ENCODE data around the gene SAP30BP.

SAP30BP gene

DNA sequence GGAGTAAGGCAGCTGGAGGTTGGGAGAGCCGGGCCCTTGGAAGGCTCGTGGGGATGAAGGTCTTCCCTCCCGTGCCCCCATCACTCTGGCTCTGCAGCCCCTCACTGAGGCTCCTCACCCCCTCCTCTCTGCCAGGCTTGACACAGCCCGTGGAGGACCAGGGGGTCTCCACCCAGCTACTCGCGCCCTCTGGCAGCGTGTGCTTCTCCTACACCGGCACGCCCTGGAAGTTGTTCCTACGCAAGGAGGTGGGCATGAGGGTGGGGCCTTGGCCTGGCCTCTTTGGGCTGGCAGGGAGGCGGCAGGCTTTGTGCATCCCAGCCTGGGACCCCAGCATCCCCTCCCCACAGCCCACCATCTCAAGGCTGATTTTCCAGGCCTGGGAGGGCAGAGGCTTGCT is 49.5 kb upstream of the SAP30BP start (continued):
- TF ChIP-seq, protein P1, sequence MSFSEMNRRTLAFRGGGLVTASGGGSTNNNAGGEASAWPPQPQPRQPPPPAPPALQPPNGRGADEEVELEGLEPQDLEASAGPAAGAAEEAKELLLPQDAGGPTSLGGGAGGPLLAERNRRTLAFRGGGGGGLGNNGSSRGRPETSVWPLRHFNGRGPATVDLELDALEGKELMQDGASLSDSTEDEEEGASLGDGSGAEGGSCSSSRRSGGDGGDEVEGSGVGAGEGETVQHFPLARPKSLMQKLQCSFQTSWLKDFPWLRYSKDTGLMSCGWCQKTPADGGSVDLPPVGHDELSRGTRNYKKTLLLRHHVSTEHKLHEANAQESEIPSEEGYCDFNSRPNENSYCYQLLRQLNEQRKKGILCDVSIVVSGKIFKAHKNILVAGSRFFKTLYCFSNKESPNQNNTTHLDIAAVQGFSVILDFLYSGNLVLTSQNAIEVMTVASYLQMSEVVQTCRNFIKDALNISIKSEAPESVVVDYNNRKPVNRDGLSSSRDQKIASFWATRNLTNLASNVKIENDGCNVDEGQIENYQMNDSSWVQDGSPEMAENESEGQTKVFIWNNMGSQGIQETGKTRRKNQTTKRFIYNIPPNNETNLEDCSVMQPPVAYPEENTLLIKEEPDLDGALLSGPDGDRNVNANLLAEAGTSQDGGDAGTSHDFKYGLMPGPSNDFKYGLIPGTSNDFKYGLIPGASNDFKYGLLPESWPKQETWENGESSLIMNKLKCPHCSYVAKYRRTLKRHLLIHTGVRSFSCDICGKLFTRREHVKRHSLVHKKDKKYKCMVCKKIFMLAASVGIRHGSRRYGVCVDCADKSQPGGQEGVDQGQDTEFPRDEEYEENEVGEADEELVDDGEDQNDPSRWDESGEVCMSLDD (tag by site-specific recombination; IDR thresholded peaks at IDR 0.05), result no peak
- TF ChIP-seq ZNF202 (tag by site-specific recombination; IDR thresholded peaks at IDR 0.05; ENCODE audit: borderline replicate concordance) (no peak), ZNF112 (tag by site-specific recombination; IDR thresholded peaks at IDR 0.05) (no peak)
- TF ChIP-seq, protein P2, sequence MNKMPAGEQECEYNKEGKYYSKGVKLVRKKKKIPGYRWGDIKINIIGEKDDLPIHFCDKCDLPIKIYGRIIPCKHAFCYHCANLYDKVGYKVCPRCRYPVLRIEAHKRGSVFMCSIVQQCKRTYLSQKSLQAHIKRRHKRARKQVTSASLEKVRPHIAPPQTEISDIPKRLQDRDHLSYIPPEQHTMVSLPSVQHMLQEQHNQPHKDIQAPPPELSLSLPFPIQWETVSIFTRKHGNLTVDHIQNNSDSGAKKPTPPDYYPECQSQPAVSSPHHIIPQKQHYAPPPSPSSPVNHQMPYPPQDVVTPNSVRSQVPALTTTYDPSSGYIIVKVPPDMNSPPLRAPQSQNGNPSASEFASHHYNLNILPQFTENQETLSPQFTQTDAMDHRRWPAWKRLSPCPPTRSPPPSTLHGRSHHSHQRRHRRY (tag by site-specific recombination; IDR thresholded peaks at IDR 0.05), result no peak

DNA sequence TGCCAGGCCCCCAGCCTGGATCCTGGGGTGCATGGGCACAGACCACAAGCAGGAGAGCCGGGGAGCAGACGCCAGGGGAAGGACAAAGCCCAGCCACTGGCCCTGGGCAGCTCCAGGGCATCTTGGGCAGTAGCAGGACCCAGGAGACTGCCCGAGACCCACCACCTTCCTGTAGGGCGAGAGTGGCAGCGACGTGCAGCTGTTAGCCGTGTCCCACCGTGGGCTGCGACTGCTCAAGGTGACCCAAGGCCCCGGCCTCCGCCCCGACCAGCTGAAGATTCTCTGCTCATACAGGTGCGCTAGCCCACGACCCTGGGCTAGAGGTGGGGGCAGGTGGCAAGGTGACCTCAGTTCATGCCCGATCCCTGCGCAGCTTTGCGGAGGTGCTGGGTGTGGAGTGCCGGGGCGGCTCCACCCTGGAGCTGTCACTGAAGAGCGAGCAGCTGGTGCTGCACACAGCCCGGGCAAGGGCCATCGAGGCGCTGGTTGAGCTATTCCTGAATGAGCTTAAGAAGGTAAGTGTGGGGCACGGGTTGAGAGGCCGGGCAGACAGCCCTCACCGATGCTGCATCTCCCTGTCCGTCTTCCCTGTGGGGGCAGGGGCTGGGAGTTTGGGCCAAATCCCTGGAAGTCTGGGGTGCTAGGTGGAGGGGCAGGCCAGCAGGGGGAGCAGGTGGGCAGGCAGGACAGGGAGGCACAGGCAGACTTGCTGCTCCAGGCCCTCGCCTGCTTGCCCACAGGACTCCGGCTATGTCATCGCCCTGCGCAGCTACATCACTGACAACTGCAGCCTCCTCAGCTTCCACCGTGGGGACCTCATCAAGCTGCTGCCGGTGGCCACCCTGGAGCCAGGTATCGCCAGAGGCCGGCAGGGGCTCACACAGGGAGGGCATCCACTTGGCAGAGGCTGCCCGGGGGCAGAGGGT is 47.4 kb upstream of the SAP30BP start:
- CTCF ChIA-PET, result interaction anchor here (0.6 to 3.7 kb wide), 18 partner anchors 8 to 488 kb away, joined by 3 to 38 read pairs (median 4); partner anchors contain the start of genes NT5C and SMIM5
- Histone ChIP-seq H3K27ac (ENCODE audit: extremely low read depth, low read depth, low read length) (no peak overlapping the region), H3K4me1 (ENCODE audit: control insufficient read depth, insufficient read depth, low read length) (no peaks in the 10 kb centered on the region), H3K36me3 (ENCODE audit: control insufficient read depth in 2 of 2, insufficient read depth in 1 of 2, low read length in 2 of 2) (no peaks in the 10 kb centered on the region), H3K9me3 (ENCODE audit: control insufficient read depth, insufficient read depth, low read depth, low read length) (no peaks in the 10 kb centered on the region), H3K4me3 (ENCODE audit: low read depth, low read length) (no peak overlapping the region)
- TF ChIP-seq, protein P3, sequence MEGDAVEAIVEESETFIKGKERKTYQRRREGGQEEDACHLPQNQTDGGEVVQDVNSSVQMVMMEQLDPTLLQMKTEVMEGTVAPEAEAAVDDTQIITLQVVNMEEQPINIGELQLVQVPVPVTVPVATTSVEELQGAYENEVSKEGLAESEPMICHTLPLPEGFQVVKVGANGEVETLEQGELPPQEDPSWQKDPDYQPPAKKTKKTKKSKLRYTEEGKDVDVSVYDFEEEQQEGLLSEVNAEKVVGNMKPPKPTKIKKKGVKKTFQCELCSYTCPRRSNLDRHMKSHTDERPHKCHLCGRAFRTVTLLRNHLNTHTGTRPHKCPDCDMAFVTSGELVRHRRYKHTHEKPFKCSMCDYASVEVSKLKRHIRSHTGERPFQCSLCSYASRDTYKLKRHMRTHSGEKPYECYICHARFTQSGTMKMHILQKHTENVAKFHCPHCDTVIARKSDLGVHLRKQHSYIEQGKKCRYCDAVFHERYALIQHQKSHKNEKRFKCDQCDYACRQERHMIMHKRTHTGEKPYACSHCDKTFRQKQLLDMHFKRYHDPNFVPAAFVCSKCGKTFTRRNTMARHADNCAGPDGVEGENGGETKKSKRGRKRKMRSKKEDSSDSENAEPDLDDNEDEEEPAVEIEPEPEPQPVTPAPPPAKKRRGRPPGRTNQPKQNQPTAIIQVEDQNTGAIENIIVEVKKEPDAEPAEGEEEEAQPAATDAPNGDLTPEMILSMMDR (tag by site-specific recombination; IDR thresholded peaks at IDR 0.05), result peak; percentile 92
- TF ChIP-seq, protein P4, sequence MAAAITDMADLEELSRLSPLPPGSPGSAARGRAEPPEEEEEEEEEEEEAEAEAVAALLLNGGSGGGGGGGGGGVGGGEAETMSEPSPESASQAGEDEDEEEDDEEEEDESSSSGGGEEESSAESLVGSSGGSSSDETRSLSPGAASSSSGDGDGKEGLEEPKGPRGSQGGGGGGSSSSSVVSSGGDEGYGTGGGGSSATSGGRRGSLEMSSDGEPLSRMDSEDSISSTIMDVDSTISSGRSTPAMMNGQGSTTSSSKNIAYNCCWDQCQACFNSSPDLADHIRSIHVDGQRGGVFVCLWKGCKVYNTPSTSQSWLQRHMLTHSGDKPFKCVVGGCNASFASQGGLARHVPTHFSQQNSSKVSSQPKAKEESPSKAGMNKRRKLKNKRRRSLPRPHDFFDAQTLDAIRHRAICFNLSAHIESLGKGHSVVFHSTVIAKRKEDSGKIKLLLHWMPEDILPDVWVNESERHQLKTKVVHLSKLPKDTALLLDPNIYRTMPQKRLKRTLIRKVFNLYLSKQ (tag by site-specific recombination; IDR thresholded peaks at IDR 0.05; ENCODE audit: borderline replicate concordance), result no peak
- TF ChIP-seq ZNF223 (tag by site-specific recombination; IDR thresholded peaks at IDR 0.05) (peak; percentile 75; the same call in 1 of the 2 replicates), GLIS2 (tag by site-specific recombination; IDR thresholded peaks at IDR 0.05) (0 out of 2 replicates have a peak, but pooled peaks have one; percentile 17)
- POLR2A ChIA-PET, result no interaction called here

DNA sequence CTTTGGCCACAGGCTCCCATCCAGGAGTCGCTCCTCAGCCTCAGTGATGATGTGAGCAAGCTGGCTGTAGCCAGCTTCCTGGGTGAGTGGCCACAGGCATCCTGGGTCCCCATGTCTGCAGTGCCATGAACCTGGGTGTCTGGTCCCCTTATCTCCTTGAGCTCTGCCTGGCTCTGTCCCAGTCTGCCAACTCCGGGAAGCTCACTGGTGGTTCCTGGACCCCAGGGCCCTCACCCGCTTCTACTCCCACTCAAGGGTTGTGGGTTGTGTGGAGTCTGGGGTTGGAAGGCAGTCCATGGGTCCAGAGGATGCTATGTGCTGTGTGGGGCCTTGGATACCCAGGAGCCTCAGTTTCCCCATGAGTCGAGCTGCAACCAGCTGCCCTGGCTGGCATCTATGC is 45.6 kb upstream of the SAP30BP start:
- CTCF ChIA-PET, result interaction anchor here (1.0 to 3.7 kb wide), 5 partner anchors 12 to 127 kb away, joined by 3 to 38 read pairs (median 7); partner anchors contain the start of gene SMIM5
- POLR2A ChIA-PET, result interaction anchor here (0.8 to 1.9 kb wide), 2 partner anchors 12 to 159 kb away, joined by 3 to 5 read pairs; partner anchors contain the start of gene SMIM5
- TF ChIP-seq, protein P5, sequence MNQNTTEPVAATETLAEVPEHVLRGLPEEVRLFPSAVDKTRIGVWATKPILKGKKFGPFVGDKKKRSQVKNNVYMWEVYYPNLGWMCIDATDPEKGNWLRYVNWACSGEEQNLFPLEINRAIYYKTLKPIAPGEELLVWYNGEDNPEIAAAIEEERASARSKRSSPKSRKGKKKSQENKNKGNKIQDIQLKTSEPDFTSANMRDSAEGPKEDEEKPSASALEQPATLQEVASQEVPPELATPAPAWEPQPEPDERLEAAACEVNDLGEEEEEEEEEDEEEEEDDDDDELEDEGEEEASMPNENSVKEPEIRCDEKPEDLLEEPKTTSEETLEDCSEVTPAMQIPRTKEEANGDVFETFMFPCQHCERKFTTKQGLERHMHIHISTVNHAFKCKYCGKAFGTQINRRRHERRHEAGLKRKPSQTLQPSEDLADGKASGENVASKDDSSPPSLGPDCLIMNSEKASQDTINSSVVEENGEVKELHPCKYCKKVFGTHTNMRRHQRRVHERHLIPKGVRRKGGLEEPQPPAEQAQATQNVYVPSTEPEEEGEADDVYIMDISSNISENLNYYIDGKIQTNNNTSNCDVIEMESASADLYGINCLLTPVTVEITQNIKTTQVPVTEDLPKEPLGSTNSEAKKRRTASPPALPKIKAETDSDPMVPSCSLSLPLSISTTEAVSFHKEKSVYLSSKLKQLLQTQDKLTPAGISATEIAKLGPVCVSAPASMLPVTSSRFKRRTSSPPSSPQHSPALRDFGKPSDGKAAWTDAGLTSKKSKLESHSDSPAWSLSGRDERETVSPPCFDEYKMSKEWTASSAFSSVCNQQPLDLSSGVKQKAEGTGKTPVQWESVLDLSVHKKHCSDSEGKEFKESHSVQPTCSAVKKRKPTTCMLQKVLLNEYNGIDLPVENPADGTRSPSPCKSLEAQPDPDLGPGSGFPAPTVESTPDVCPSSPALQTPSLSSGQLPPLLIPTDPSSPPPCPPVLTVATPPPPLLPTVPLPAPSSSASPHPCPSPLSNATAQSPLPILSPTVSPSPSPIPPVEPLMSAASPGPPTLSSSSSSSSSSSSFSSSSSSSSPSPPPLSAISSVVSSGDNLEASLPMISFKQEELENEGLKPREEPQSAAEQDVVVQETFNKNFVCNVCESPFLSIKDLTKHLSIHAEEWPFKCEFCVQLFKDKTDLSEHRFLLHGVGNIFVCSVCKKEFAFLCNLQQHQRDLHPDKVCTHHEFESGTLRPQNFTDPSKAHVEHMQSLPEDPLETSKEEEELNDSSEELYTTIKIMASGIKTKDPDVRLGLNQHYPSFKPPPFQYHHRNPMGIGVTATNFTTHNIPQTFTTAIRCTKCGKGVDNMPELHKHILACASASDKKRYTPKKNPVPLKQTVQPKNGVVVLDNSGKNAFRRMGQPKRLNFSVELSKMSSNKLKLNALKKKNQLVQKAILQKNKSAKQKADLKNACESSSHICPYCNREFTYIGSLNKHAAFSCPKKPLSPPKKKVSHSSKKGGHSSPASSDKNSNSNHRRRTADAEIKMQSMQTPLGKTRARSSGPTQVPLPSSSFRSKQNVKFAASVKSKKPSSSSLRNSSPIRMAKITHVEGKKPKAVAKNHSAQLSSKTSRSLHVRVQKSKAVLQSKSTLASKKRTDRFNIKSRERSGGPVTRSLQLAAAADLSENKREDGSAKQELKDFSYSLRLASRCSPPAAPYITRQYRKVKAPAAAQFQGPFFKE (tag by site-specific recombination; IDR thresholded peaks at IDR 0.05; ENCODE audit: borderline replicate concordance), result no peak
- TF ChIP-seq ZNF544 (tag by site-specific recombination; IDR thresholded peaks at IDR 0.05), result no peak
- no peak for TF ChIP-seq HOXD13 (CRISPR knock-in tag; IDR thresholded peaks at IDR 0.05; ENCODE audit: borderline replicate concordance)
- TF ChIP-seq ZNF350 (tag by site-specific recombination; IDR thresholded peaks at IDR 0.05), result no peak
- no peak for TF ChIP-seq ZNF211 (tag by site-specific recombination; IDR thresholded peaks at IDR 0.05; ENCODE audit: low read depth)
- TF ChIP-seq MZF1 (tag by site-specific recombination; IDR thresholded peaks at IDR 0.05; ENCODE audit: borderline replicate concordance), result no peak
- no peak for TF ChIP-seq ZNF785 (tag by site-specific recombination; IDR thresholded peaks at IDR 0.05)
- no peak for TF ChIP-seq ZNF214 (tag by site-specific recombination; IDR thresholded peaks at IDR 0.05; ENCODE audit: borderline replicate concordance)
- TF ChIP-seq ZNF654 (tag by site-specific recombination; IDR thresholded peaks at IDR 0.05; ENCODE audit: low read depth), result no peak

More for the DNA sequence above, 45.6 kb upstream of the SAP30BP start:
- H3K27ac ChIP-seq (ENCODE audit: extremely low read depth, low read depth, low read length), result no peak overlapping the region
- peaks cover 0 to 6% of the 10 kb centered on the region in 2 experiments; a peak in 1 of 3 replicates for H3K36me3 ChIP-seq (ENCODE audit: control insufficient read depth in 2 of 2, insufficient read depth in 1 of 2, low read length in 2 of 2)
- H3K4me1 ChIP-seq (ENCODE audit: control insufficient read depth, insufficient read depth, low read length), result no peaks in the 10 kb centered on the region
- no peaks in the 10 kb centered on the region for H3K9me3 ChIP-seq (ENCODE audit: control insufficient read depth, insufficient read depth, low read depth, low read length)
- no peak overlapping the region for H3K4me3 ChIP-seq (ENCODE audit: low read depth, low read length)

Data from HEK293 (cell line).